ENCODE results near the gene SLC45A1.

GRCh38 chr1:8328271-8328670 is 10.4 kb downstream of the SLC45A1 start:
- TF ChIP-seq CTCF (IDR thresholded peaks at IDR 0.05) (no peak), POLR2A (IDR thresholded peaks at IDR 0.05) (no peak)

Data from lower leg skin (tissue), 3 donors.